Neural progenitor cell (in vitro differentiated cells): ENCODE measurements around the gene UGT1A7. TPM values are rescaled to one million over a fixed set of nuclear protein-coding genes. Genes with fewer than 3 reads are reported as not detected.

Experiments used
- DNase-seq: peaks from one replicate; pipeline ENCODE4 v3.0.0-alpha.2; 2016; ENCODE audit warnings: low spot score
- H2AFZ ChIP-seq: fragments of 200-600 bp; sonication (generic); replicated peaks from 2 replicates; pipeline ENCODE4 v1.6.1; 2016; ENCODE audit warnings: antibody characterized with exemption
- H3F3A ChIP-seq: fragments of 200-600 bp; sonication (generic); 2 replicates; pipeline ENCODE4 v1.6.1; 2016; ENCODE audit warnings: antibody characterized with exemption, low read depth
- H3K27ac ChIP-seq: fragments of 200-600 bp; sonication (generic); 2 replicates; pipeline ENCODE4 v1.5.1; 2016; ENCODE audit warnings: mild to moderate bottlenecking
- H3K27me3 ChIP-seq: fragments of 200-600 bp; sonication (generic); 2 replicates; pipeline ENCODE4 v1.6.1; 2016; ENCODE audit warnings: mild to moderate bottlenecking, moderate library complexity
- H3K36me3 ChIP-seq: fragments of 200-600 bp; sonication (generic); 2 replicates; pipeline ENCODE4 v1.5.1; 2016
- H3K4me1 ChIP-seq: fragments of 200-600 bp; sonication (generic); 2 replicates; pipeline ENCODE4 v1.6.1; 2016; ENCODE audit warnings: mixed run types
- H3K4me2 ChIP-seq: fragments of 200-600 bp; sonication (generic); 2 replicates; pipeline ENCODE4 v1.6.1; 2016
- H3K4me3 ChIP-seq: fragments of 200-600 bp; sonication (generic); 2 replicates; pipeline ENCODE4 v1.5.1; 2016
- H3K79me2 ChIP-seq: fragments of 200-600 bp; sonication (generic); 2 replicates; pipeline ENCODE4 v1.6.1; 2016; ENCODE audit warnings: low read depth
- H3K9ac ChIP-seq: fragments of 200-600 bp; sonication (generic); 2 replicates; pipeline ENCODE4 v1.6.1; 2016
- H3K9me3 ChIP-seq: fragments of 200-600 bp; sonication (generic); 2 replicates; pipeline ENCODE4 v1.5.1; 2016; ENCODE audit warnings: low read depth
- H4K20me1 ChIP-seq: fragments of 200-600 bp; sonication (generic); 2 replicates; pipeline ENCODE4 v1.6.1; 2016; ENCODE audit warnings: low read depth
- H3K27ac Mint-ChIP-seq: 3 replicates; pipeline ENCODE4 v1.8.0; 2021; ENCODE audit warnings: mixed read lengths
- H3K27me3 Mint-ChIP-seq: 2 replicates; pipeline ENCODE4 v1.8.0; 2022; ENCODE audit warnings: low read depth, mild to moderate bottlenecking, inconsistent platforms, moderate library complexity, mixed read lengths; ENCODE audit not compliant: insufficient read depth
- H3K36me3 Mint-ChIP-seq: 3 replicates; pipeline ENCODE4 v1.8.0; 2021; ENCODE audit warnings: mixed read lengths
- H3K4me1 Mint-ChIP-seq: 3 replicates; pipeline ENCODE4 v1.8.0; 2021; ENCODE audit warnings: mixed read lengths
- H3K4me3 Mint-ChIP-seq: 3 replicates; pipeline ENCODE4 v1.8.0; 2021; ENCODE audit warnings: mild to moderate bottlenecking, moderate library complexity, mixed read lengths
- H3K9me3 Mint-ChIP-seq: 3 replicates; pipeline ENCODE4 v1.8.0; 2020; ENCODE audit warnings: mixed read lengths
- CTCF ChIP-seq: fragments of 200-600 bp; sonication (generic); IDR thresholded peaks from 2 replicates; pipeline ENCODE4 v1.5.1; 2017; ENCODE audit warnings: antibody characterized with exemption, mild to moderate bottlenecking
- EZH2 ChIP-seq: fragments of 200-600 bp; sonication (generic); IDR thresholded peaks from 2 replicates; pipeline ENCODE4 v1.6.1; 2017; ENCODE audit warnings: antibody characterized with exemption, mild to moderate bottlenecking, moderate library complexity
- EZH2phosphoT487 ChIP-seq: fragments of 200-600 bp; sonication (generic); IDR thresholded peaks from 2 replicates; pipeline ENCODE4 v1.6.1; 2017; ENCODE audit warnings: antibody characterized with exemption
- total RNA-seq: library from RNA; depleted of rRNA; stranded (reverse); fragments of >200 nt; gene quantifications from 2 replicates; pipeline ENCODE4 v1.2.3, GENCODE V29; 2015; ENCODE audit warnings: low replicate concordance

The UGT1A7 gene
- total RNA-seq, 1 donor from 2014 or later, result not detected

- no peaks in the 10 kb centered on the region for H3K27me3 ChIP-seq
- H3K79me2 ChIP-seq, result no peaks in the 10 kb centered on the region
- no peak overlapping the region for H3K4me3 ChIP-seq
- H3F3A ChIP-seq, result no peaks in the 10 kb centered on the region
- no peak overlapping the region for H3K4me2 ChIP-seq
- Mint-ChIP-seq H3K9me3 (peaks cover 16% of the 10 kb centered on the region), H3K4me1 (no peaks in the 10 kb centered on the region), H3K36me3 (no peaks in the 10 kb centered on the region), H3K4me3 (no peak overlapping the region), H3K27me3 (peaks cover 4% of the 10 kb centered on the region), H3K27ac (no peak overlapping the region)
- no peak overlapping the region for H3K27ac ChIP-seq
- no peaks in the 10 kb centered on the region for H3K4me1 ChIP-seq
- H2AFZ ChIP-seq, result no peak overlapping the region
- H4K20me1 ChIP-seq, result no peaks in the 10 kb centered on the region
- DNase-seq, result no peak
- H3K9me3 ChIP-seq, result no peaks in the 10 kb centered on the region
- no peaks in the 10 kb centered on the region for H3K36me3 ChIP-seq
- TF ChIP-seq EZH2phosphoT487 (no peak), CTCF (no peak), EZH2 (no peak)
- H3K9ac ChIP-seq, result no peak overlapping the region
These were observed 122.3 kb downstream of the UGT1A7 start for GRCh38 chr2:233803994-233804393.

DNA sequence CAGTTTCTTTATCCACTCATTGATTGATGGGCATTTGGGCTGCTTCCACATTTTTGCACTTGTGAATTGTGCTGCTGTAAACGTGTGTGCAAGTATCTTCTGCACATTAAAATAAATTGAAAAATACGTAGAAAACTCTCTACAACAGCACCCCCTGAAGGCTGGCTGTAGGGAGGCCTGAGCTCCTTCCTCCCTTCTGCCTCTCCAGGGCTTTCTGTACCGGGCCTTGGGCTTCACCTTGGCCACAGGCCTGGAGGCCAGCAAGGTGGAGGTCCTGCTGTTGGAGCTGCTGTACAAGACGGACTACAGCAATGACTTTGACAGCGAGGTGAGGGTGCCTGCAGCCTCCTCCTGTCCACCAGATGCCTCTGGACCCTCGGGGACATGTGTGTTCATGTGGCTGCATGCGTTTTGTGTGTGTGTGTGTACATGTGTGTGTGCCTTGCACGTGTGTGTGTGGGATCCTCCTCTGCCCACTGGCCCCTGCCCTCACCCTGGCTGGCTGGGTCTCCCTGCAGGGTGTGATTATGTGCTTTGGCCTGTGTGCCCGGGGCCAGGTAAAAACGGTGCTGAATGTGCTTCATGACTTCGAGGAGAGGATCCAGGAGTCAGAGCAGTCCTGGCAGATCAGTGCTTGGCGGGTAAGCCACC is 125.6 kb downstream of the UGT1A7 start:
- H3K9me3 Mint-ChIP-seq, result peaks cover 8% of the 10 kb centered on the region
- Histone ChIP-seq H3K79me2 (no peaks in the 10 kb centered on the region), H3K4me2 (no peak overlapping the region), H3K27me3 (no peaks in the 10 kb centered on the region), H3K27ac (no peak overlapping the region), H3K9ac (no peak overlapping the region), H4K20me1 (no peaks in the 10 kb centered on the region), H3K4me3 (no peak overlapping the region), H3K36me3 (no peaks in the 10 kb centered on the region), H3K9me3 (no peaks in the 10 kb centered on the region), H3F3A (no peaks in the 10 kb centered on the region), H2AFZ (no peak overlapping the region), H3K4me1 (no peaks in the 10 kb centered on the region)
- no peak for DNase-seq
- TF ChIP-seq EZH2 (no peak), EZH2phosphoT487 (no peak), CTCF (no peak)
- no peak overlapping the region for H3K27ac Mint-ChIP-seq
- H3K36me3 Mint-ChIP-seq, result no peaks in the 10 kb centered on the region
- no peak overlapping the region for H3K4me3 Mint-ChIP-seq
- H3K27me3 Mint-ChIP-seq, result peaks cover 2% of the 10 kb centered on the region
- H3K4me1 Mint-ChIP-seq, result no peaks in the 10 kb centered on the region

DNA sequence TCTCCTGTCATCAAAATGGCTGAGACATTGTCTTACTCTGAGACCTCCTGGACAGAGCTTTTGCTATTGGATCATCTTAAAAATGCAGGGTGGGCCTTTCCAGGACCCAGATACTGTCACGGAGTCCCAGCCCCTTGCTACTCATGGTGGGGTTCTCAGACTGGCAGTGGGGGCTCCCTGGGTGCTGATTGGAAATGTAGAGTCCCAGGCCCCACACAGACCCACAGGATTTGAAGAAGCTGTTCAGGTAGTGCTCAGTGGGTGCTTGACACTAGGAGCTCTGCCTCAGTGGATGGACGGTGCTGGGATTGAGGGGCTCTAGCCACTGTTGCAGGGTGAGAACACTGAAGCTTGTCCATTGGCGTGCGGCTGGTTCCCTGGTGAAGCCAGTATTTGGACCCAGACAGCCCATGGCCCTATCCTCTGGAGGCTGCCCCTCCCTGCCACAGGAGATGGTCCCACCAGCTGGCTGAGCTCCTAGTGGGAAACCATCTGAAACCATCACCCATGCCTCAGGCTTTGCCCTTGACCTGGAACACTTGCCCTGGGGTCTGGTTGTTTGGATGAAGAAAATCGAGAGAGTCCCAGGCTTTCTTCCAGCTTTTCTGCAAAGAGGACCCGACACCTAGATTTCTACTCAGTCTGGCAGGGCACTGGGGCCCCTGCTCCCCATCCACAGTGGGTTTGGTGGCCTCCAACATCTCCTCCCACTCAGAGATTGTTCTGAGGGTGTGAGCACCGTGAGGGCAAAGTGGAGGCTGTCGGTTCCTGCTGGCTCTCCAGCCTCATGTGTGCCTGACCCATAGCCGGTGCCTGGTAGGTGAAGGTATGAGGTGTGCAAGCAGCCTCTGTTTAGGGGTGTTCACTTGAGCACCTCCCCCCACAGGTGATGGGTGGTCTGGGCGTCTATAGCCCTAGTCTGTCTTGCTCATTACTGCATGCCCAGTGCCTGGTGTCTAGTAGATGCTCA is 126.5 kb downstream of the UGT1A7 start:
- Mint-ChIP-seq H3K4me1 (no peaks in the 10 kb centered on the region), H3K27ac (no peak overlapping the region), H3K27me3 (peaks cover 2% of the 10 kb centered on the region), H3K9me3 (peaks cover 2% of the 10 kb centered on the region), H3K4me3 (no peak overlapping the region), H3K36me3 (no peaks in the 10 kb centered on the region)
- no peaks in the 10 kb centered on the region for H3F3A ChIP-seq
- H3K79me2 ChIP-seq, result no peaks in the 10 kb centered on the region
- TF ChIP-seq EZH2, result no peak
- TF ChIP-seq EZH2phosphoT487, result no peak
- no peak for TF ChIP-seq CTCF
- H2AFZ ChIP-seq, result no peak overlapping the region
- no peak for DNase-seq
- H3K4me2 ChIP-seq, result no peak overlapping the region
- H3K27me3 ChIP-seq, result no peaks in the 10 kb centered on the region
- H3K9ac ChIP-seq, result no peak overlapping the region
- H4K20me1 ChIP-seq, result no peaks in the 10 kb centered on the region
- no peak overlapping the region for H3K27ac ChIP-seq
- H3K4me1 ChIP-seq, result no peaks in the 10 kb centered on the region
- H3K9me3 ChIP-seq, result no peaks in the 10 kb centered on the region
- no peak overlapping the region for H3K4me3 ChIP-seq
- H3K36me3 ChIP-seq, result no peaks in the 10 kb centered on the region
